ENCODE data around the gene HIC2.
A peak's percentile ranks its signal among the peaks of the same experiment; 100 is the strongest.

- TF ChIP-seq ZNF224 (CRISPR knock-in tag; IDR thresholded peaks at IDR 0.05) (no peak), PHB2 (IDR thresholded peaks at IDR 0.05; ENCODE audit: low read depth) (no peak), CHD1 (IDR thresholded peaks at IDR 0.05; ENCODE audit: low read length) (no peak), SREBF2 (CRISPR knock-in tag; IDR thresholded peaks at IDR 0.05) (no peak), EP300 (IDR thresholded peaks at IDR 0.05; ENCODE audit: low read length) (no peak), TRIM24 (IDR thresholded peaks at IDR 0.05) (no peak), RUNX1 (IDR thresholded peaks at IDR 0.05; ENCODE audit: low read depth) (no peak; the same call in 1 of the 2 replicates), CTCF (IDR thresholded peaks at IDR 0.05 in 2 of 3, conservative IDR thresholded peaks at IDR 0.05 in 1 of 3; ENCODE audit: insufficient read depth in 2 of 3, low read depth in 1 of 3, low read length in 3 of 3) (0 out of 6 replicates have a peak, but pooled peaks of 1 of the 3 experiments have one; percentile 0), EZH2 (IDR thresholded peaks at IDR 0.05; ENCODE audit: borderline replicate concordance, low read depth, low read length) (no peak), YY1 (IDR thresholded peaks at IDR 0.05; ENCODE audit: borderline replicate concordance in 1 of 3, control insufficient read depth in 1 of 3, extremely low read depth in 1 of 3, insufficient read depth in 3 of 3, insufficient read length in 1 of 3, insufficient replicate concordance in 2 of 3, low read depth in 1 of 3, low read length in 2 of 3) (no peak), POLR2A (conservative IDR thresholded peaks at IDR 0.05) (no peak)
- TF ChIP-seq, protein P1, sequence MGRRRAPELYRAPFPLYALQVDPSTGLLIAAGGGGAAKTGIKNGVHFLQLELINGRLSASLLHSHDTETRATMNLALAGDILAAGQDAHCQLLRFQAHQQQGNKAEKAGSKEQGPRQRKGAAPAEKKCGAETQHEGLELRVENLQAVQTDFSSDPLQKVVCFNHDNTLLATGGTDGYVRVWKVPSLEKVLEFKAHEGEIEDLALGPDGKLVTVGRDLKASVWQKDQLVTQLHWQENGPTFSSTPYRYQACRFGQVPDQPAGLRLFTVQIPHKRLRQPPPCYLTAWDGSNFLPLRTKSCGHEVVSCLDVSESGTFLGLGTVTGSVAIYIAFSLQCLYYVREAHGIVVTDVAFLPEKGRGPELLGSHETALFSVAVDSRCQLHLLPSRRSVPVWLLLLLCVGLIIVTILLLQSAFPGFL (CRISPR knock-in tag; IDR thresholded peaks at IDR 0.05): no peak
These were observed 38.3 kb downstream of the HIC2 start for GRCh38 chr22:21455334-21456089.

Data from K562 (cell line).